GM12878 (cell line): ENCODE results near the gene NOS3. TPM values are rescaled to one million over a fixed set of nuclear protein-coding genes. Genes with fewer than 3 reads are reported as not detected.

Source experiments
- EP300 ChIP-seq, 2 experiments: fragments of 150-350 bp in 1 of 2; IDR thresholded peaks; 2 replicates each; pipeline ENCODE4 v1.6.1; 2011 to 2012; ENCODE audit warnings: low read depth in 2 of 2, low read length in 2 of 2, borderline replicate concordance in 1 of 2, improper control_type of control experiment in 1 of 2, inconsistent platforms in 1 of 2; ENCODE audit not compliant: control insufficient read depth in 1 of 2
- ESRRA ChIP-seq: IDR thresholded peaks from 2 replicates; pipeline ENCODE4 v1.6.1; 2012; ENCODE audit warnings: mild to moderate bottlenecking, low read length, improper control_type of control experiment
- GATAD2B ChIP-seq: fragments of 450-650 bp; conservative IDR thresholded peaks from 2 replicates; pipeline ENCODE4 v1.6.1; 2017; ENCODE audit warnings: low read depth, mild to moderate bottlenecking, moderate library complexity
- IKZF1 ChIP-seq: fragments of 450-650 bp; conservative IDR thresholded peaks from 2 replicates; pipeline ENCODE4 v1.6.1; 2017; ENCODE audit warnings: antibody characterized with exemption, mild to moderate bottlenecking
- IRF4 ChIP-seq: IDR thresholded peaks from 2 replicates; pipeline ENCODE4 v1.6.1; 2011; ENCODE audit warnings: low read depth, low read length
- JUND ChIP-seq: IDR thresholded peaks from 2 replicates; pipeline ENCODE4 v1.6.1; 2012; ENCODE audit warnings: low read depth, mild to moderate bottlenecking, low read length, improper control_type of control experiment, moderate library complexity
- LARP7 ChIP-seq: fragments of 450-650 bp; IDR thresholded peaks from 2 replicates; pipeline ENCODE4 v1.6.1; 2017; ENCODE audit warnings: mild to moderate bottlenecking
- NR2F1 ChIP-seq: fragments of 450-650 bp; conservative IDR thresholded peaks from 2 replicates; pipeline ENCODE4 v1.6.1; 2017; ENCODE audit warnings: mild to moderate bottlenecking
- NRF1 ChIP-seq: conservative IDR thresholded peaks from 2 replicates; pipeline ENCODE4 v1.6.1; 2011; ENCODE audit warnings: mild to moderate bottlenecking, low read depth, low read length, improper control_type of control experiment
- POLR2AphosphoS5 ChIP-seq: IDR thresholded peaks from 2 replicates; pipeline ENCODE4 v1.6.1; 2011; ENCODE audit warnings: mild to moderate bottlenecking, low read length, inconsistent platforms
- RAD21 ChIP-seq: IDR thresholded peaks from 2 replicates; pipeline ENCODE4 v1.6.1; 2011; ENCODE audit warnings: mild to moderate bottlenecking, low read depth, low read length, moderate library complexity; ENCODE audit not compliant: insufficient read depth
- SMC3 ChIP-seq: IDR thresholded peaks from 2 replicates; pipeline ENCODE4 v1.6.1; 2011; ENCODE audit warnings: low read length, improper control_type of control experiment, borderline replicate concordance
- SP1 ChIP-seq: IDR thresholded peaks from one replicate; pipeline ENCODE4 v1.6.1; 2011; ENCODE audit warnings: low read depth, low read length
- TCF7 ChIP-seq: IDR thresholded peaks from 2 replicates; pipeline ENCODE4 v1.6.1; 2014; ENCODE audit warnings: antibody characterized with exemption, borderline replicate concordance
- ZSCAN29 ChIP-seq: fragments of 450-650 bp; IDR thresholded peaks from 2 replicates; pipeline ENCODE4 v1.6.1; 2017; ENCODE audit warnings: mild to moderate bottlenecking, moderate library complexity
- polyA plus RNA-seq, 11 experiments: library from polyadenylated mRNA; depleted of rRNA in 4 of 11; unstranded in 6 of 11; stranded (reverse) in 5 of 11; fragments of >200 nt; fragmentation: Nextera tagmentation in 4 of 11; fragmentation: Illumina TruSeq in 1 of 11; extraction: Ambion mirVana in 4 of 11; extraction: Trizol in 1 of 11; gene quantifications; 1 replicate in 1 of 11; 2 replicates in 10 of 11; pipeline versions ENCODE4 v1.2.1 to v1.2.3, GENCODE V29; 2011 to 2016; ENCODE audit warnings: inconsistent platforms in 2 of 11, missing spikeins in 2 of 11, low read depth in 1 of 11
- total RNA-seq, 4 experiments: library from RNA; depleted of rRNA in 3 of 4; stranded (reverse); fragments of >200 nt in 3 of 4; fragmentation: Illumina TruSeq in 1 of 4; extraction: Trizol in 1 of 4; gene quantifications; 2 replicates each; pipeline versions ENCODE4 v1.2.1 to v1.2.3, GENCODE V29; 2013 to 2021
- TF ChIP-seq, protein P1 (sequence below): fragments of 450-650 bp; IDR thresholded peaks from 2 replicates; pipeline ENCODE4 v1.6.1; 2017; ENCODE audit warnings: mild to moderate bottlenecking, moderate library complexity
- TF ChIP-seq, protein P2 (sequence below), 3 experiments: IDR thresholded peaks in 2 of 3; conservative IDR thresholded peaks in 1 of 3; 2 replicates each; pipeline ENCODE4 v1.5.1; 2011; ENCODE audit warnings: low read depth in 3 of 3, low read length in 3 of 3, mild to moderate bottlenecking in 3 of 3, control low read depth in 2 of 3, moderate library complexity in 2 of 3, inconsistent platforms in 1 of 3, mixed read lengths in 1 of 3; ENCODE audit not compliant: control insufficient read depth in 2 of 3, insufficient read depth in 1 of 3; ENCODE audit errors: extremely low read depth in 1 of 3

Gene NOS3
- total and polyA plus RNA-seq, 10 of the 15 experiments (the other 5 are each of a cell fraction or from before 2014, with no cell fraction given) = 0.06 to 0.92 (median 0.30) TPM; not detected in 3

DNA sequence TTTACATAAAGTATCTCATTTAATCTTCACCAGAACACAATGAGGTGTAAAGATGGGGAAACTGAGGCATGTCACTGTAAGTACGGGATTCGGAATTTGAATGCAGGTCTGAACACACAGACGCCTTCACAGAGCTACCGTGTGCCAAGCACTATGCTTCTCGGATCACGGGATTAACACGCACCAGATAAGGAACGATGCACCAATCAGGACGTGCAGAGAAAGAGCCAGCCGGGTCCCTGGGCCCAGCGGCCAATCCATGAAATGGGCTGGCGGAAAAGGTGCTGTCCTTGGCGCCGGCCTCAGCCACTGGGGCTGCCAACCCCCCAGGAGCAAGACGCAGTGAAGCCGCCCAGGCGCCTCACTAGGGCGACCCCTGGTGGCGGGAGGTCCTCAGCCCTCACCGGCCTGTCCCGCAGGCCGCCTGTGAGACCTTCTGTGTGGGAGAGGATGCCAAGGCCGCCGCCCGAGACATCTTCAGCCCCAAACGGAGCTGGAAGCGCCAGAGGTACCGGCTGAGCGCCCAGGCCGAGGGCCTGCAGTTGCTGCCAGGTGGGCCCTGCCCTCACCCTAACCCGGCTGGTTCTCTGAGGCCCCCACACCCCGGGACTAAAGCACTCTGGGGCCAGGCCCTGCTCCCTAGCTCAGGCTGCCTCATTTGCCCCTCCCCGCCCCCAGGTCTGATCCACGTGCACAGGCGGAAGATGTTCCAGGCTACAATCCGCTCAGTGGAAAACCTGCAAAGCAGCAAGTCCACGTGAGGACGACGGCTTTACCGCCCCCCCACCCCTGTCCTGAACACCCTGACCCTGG lies 17.9 kb downstream of the NOS3 start (continued):
- TF ChIP-seq NR2F1 (peak; percentile 26; the same call in 1 of the 2 replicates), NRF1 (no peak), SP1 (no peak), EP300 (IDR thresholded peaks at IDR 0.05; ENCODE audit: borderline replicate concordance in 1 of 2, control insufficient read depth in 1 of 2, low read depth in 2 of 2, low read length in 2 of 2) (0 out of 4 replicates have a peak, but pooled peaks of 1 of the 2 experiments have one; percentile 19), POLR2AphosphoS5 (peak; percentile 39; the same call in 1 of the 2 replicates), RAD21 (peak; percentile 24; the same call in 1 of the 2 replicates), IKZF1 (peak; percentile 74), IRF4 (no peak), TCF7 (no peak), LARP7 (peak; percentile 64), ZSCAN29 (no peak), JUND (0 out of 2 replicates have a peak, but pooled peaks have one; percentile 25), GATAD2B (peak; percentile 39; the same call in 1 of the 2 replicates), ESRRA (0 out of 2 replicates have a peak, but pooled peaks have one; percentile 25), SMC3 (peak; percentile 49; the same call in 1 of the 2 replicates)
- TF ChIP-seq, protein P1, sequence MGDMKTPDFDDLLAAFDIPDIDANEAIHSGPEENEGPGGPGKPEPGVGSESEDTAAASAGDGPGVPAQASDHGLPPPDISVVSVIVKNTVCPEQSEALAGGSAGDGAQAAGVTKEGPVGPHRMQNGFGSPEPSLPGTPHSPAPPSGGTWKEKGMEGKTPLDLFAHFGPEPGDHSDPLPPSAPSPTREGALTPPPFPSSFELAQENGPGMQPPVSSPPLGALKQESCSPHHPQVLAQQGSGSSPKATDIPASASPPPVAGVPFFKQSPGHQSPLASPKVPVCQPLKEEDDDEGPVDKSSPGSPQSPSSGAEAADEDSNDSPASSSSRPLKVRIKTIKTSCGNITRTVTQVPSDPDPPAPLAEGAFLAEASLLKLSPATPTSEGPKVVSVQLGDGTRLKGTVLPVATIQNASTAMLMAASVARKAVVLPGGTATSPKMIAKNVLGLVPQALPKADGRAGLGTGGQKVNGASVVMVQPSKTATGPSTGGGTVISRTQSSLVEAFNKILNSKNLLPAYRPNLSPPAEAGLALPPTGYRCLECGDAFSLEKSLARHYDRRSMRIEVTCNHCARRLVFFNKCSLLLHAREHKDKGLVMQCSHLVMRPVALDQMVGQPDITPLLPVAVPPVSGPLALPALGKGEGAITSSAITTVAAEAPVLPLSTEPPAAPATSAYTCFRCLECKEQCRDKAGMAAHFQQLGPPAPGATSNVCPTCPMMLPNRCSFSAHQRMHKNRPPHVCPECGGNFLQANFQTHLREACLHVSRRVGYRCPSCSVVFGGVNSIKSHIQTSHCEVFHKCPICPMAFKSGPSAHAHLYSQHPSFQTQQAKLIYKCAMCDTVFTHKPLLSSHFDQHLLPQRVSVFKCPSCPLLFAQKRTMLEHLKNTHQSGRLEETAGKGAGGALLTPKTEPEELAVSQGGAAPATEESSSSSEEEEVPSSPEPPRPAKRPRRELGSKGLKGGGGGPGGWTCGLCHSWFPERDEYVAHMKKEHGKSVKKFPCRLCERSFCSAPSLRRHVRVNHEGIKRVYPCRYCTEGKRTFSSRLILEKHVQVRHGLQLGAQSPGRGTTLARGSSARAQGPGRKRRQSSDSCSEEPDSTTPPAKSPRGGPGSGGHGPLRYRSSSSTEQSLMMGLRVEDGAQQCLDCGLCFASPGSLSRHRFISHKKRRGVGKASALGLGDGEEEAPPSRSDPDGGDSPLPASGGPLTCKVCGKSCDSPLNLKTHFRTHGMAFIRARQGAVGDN = 0 out of 2 replicates have a peak, but pooled peaks have one; percentile 58
- TF ChIP-seq, protein P2, sequence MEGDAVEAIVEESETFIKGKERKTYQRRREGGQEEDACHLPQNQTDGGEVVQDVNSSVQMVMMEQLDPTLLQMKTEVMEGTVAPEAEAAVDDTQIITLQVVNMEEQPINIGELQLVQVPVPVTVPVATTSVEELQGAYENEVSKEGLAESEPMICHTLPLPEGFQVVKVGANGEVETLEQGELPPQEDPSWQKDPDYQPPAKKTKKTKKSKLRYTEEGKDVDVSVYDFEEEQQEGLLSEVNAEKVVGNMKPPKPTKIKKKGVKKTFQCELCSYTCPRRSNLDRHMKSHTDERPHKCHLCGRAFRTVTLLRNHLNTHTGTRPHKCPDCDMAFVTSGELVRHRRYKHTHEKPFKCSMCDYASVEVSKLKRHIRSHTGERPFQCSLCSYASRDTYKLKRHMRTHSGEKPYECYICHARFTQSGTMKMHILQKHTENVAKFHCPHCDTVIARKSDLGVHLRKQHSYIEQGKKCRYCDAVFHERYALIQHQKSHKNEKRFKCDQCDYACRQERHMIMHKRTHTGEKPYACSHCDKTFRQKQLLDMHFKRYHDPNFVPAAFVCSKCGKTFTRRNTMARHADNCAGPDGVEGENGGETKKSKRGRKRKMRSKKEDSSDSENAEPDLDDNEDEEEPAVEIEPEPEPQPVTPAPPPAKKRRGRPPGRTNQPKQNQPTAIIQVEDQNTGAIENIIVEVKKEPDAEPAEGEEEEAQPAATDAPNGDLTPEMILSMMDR (IDR thresholded peaks at IDR 0.05 in 2 of 3, conservative IDR thresholded peaks at IDR 0.05 in 1 of 3; ENCODE audit: control insufficient read depth in 2 of 3, extremely low read depth in 1 of 3, insufficient read depth in 1 of 3, low read depth in 3 of 3, low read length in 3 of 3) = peak; percentile 77 to 99 (median 89)
